Testis (tissue), 3 donors: Measurements from ENCODE around the gene SAPCD1. TPM values are rescaled to one million over a fixed set of nuclear protein-coding genes. Genes with fewer than 3 reads are reported as not detected.

Experiments
- DNase-seq: peaks from one replicate; pipeline ENCODE4 v3.0.0-alpha.2; 2019
- H3K27ac ChIP-seq, 2 donors: fragments of 200-600 bp; sonication (generic); one replicate each; pipeline ENCODE4 v1.5.1; 2019
- H3K27me3 ChIP-seq: fragments of 200-600 bp; sonication (generic); one replicate; pipeline ENCODE4 v1.5.1; 2019
- H3K36me3 ChIP-seq: fragments of 200-600 bp; sonication (generic); one replicate; pipeline ENCODE4 v1.5.1; 2017; ENCODE audit warnings: low read depth; ENCODE audit errors: missing control alignments
- H3K4me1 ChIP-seq: fragments of 200-600 bp; sonication (generic); one replicate; pipeline ENCODE4 v1.5.1; 2019
- H3K4me3 ChIP-seq, 2 donors: fragments of 200-600 bp; sonication (generic); one replicate each; pipeline ENCODE4 v1.5.1; 2017 to 2019
- H3K9me3 ChIP-seq: fragments of 200-600 bp; sonication (generic); one replicate; pipeline ENCODE4 v1.5.1; 2017
- POLR2A ChIP-seq: fragments of 450-650 bp; IDR thresholded peaks from one replicate; pipeline ENCODE4 v1.6.1; 2017; ENCODE audit warnings: antibody characterized with exemption, mild to moderate bottlenecking, moderate library complexity
- WGBS, 2 donors: methylation state at CpG; one replicate each; pipeline ENCODE4 v1.1.5; 2018; 5-methylcytosine and 5-hydroxymethylcytosine counted together
- intact Hi-C: fragments of 100-400 bp; cut with DNase I; formaldehyde crosslinking; loops from one replicate; pipeline ENCODE4 v1.15.1; 2023; ENCODE audit warnings: low total_unique reads
- polyA plus RNA-seq: library from polyadenylated mRNA; stranded (reverse); fragments of 350-450 nt; fragmentation: Illumina TruSeq; extraction: RNeasy Lipid Tissue Mini Kit (QIAGEN cat#74804); gene quantifications from one replicate; pipeline ENCODE4 v1.2.3, GENCODE V29; 2014; ENCODE audit warnings: low read depth, low replicate concordance; ENCODE audit not compliant: insufficient read depth
- total RNA-seq, 2 donors: library from RNA; depleted of rRNA; stranded (reverse); fragments of >200 nt; gene quantifications; one replicate each; pipeline ENCODE4 v1.2.3, GENCODE V29; 2016
- TF ChIP-seq, protein P1 (sequence below), 3 experiments: fragments of 450-650 bp in 2 of 3; fragments of 200-600 bp in 1 of 3; sonication (generic) in 1 of 3; IDR thresholded peaks; one replicate each; pipeline ENCODE4 v1.5.1; 2016 to 2019; ENCODE audit warnings: antibody characterized with exemption in 3 of 3, mild to moderate bottlenecking in 2 of 3, moderate library complexity in 1 of 3

Gene SAPCD1
- total and polyA plus RNA-seq, 3 donors from 2014 or later, result 5.9 to 11.6 (median 10.4) TPM

DNA sequence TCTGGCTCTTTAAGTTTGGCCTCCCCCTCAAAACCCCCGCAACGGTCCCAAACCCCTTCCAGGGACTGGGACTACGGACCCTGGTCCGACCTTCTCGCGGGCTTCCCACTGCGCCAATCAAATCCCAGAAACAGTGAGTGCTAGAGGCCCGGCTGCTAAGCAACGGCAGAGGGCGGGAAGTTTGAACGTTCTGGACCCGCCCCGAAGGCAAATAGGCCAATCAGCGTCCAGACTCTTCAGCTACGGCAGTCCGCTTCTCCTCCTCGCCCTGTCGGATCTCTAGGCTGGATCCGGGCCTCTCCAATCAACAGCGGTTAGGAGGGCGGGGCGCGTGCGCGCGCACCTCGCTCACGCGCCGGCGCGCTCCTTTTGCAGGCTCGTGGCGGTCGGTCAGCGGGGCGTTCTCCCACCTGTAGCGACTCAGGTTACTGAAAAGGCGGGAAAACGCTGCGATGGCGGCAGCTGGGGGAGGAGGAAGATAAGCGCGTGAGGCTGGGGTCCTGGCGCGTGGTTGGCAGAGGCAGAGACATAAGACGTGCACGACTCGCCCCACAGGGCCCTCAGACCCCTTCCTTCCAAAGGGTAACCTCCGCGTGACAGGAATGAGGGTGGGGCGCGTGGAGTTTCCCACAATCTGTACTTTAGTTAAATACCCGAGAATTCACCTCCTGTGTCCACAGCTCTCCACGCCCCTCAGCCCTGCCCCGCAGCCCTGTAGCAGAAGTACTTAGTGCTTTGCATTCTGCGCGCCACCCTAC is 22.6 kb upstream of the SAPCD1 start, which contains the start of gene MSH5:
Gene MSH5 (plus strand): TSS at position 367 of the 758 bp plus-strand sequence. CDS start 462 bp downstream, outside the sequence.
- no peaks in the 10 kb centered on the region for H3K9me3 ChIP-seq
- peak within 1 kb of the TSS; percentile 10 to 86 for H3K27ac ChIP-seq
- no peaks in the 10 kb centered on the region for H3K27me3 ChIP-seq
- TF ChIP-seq, protein P1, sequence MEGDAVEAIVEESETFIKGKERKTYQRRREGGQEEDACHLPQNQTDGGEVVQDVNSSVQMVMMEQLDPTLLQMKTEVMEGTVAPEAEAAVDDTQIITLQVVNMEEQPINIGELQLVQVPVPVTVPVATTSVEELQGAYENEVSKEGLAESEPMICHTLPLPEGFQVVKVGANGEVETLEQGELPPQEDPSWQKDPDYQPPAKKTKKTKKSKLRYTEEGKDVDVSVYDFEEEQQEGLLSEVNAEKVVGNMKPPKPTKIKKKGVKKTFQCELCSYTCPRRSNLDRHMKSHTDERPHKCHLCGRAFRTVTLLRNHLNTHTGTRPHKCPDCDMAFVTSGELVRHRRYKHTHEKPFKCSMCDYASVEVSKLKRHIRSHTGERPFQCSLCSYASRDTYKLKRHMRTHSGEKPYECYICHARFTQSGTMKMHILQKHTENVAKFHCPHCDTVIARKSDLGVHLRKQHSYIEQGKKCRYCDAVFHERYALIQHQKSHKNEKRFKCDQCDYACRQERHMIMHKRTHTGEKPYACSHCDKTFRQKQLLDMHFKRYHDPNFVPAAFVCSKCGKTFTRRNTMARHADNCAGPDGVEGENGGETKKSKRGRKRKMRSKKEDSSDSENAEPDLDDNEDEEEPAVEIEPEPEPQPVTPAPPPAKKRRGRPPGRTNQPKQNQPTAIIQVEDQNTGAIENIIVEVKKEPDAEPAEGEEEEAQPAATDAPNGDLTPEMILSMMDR (IDR thresholded peaks at IDR 0.05), result no peak
- TF ChIP-seq POLR2A, result no peak
- WGBS, 2 donors, result 0% methylated on average over 18 to 57 of the region's 58 CpGs
- no peaks in the 10 kb centered on the region for H3K36me3 ChIP-seq
- peak; percentile 99 for DNase-seq
- peak within 1 kb of the TSS; percentile 74 to 76 for H3K4me3 ChIP-seq
- intact Hi-C loops, result no loop called here
- H3K4me1 ChIP-seq, result peaks cover 19% of the 10 kb centered on the region

DNA sequence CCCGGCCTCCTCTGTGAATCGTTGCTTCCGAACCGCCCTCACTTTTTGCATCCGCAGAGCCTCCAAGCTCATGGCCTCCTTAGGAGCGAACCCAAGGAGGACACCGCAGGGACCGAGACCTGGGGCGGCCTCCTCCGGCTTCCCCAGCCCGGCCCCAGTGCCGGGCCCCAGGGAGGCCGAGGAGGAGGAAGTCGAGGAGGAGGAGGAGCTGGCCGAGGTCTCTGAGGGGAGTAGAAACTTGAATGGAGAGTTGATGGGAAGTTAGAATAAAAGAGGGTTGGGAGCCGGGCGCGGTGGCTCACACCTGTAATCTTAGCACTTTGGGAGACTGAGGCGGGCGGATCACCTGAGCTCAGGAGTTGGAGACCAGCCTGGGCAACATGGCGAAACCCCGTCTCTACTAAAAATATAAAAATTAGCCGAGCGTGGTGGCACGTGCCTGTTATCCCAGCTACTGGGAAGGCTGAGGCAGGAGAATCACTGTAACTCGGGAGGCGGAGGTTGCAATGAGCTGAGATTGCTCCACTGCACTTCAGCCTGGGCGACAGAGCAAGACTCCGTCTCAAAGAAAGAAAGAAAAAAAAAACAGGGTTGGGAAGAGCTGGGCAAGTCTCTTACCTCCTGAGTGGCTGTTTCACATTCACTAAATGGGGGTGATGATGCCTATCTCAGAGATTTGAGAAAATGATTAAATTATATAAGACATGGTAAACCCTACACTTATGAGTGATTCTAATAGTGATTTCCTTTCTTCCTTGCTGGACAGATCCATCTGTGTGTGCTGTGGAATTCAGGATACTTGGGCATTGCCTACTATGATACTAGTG is 21.8 kb upstream of the SAPCD1 start:
- Histone ChIP-seq H3K27ac (peak overlapping the region in 1 of 2 donors; percentile 74), H3K27me3 (no peaks in the 10 kb centered on the region), H3K36me3 (no peaks in the 10 kb centered on the region), H3K4me3 (peak overlapping the region; percentile 74 to 76), H3K4me1 (peaks cover 17% of the 10 kb centered on the region), H3K9me3 (no peaks in the 10 kb centered on the region)
- DNase-seq, result no peak
- 12 to 16% methylated on average over 28 to 29 of the region's 29 CpGs for WGBS, 2 donors
- TF ChIP-seq POLR2A, result no peak
- TF ChIP-seq, protein P1 (IDR thresholded peaks at IDR 0.05), result no peak
- intact Hi-C loops, result no loop called here

DNA sequence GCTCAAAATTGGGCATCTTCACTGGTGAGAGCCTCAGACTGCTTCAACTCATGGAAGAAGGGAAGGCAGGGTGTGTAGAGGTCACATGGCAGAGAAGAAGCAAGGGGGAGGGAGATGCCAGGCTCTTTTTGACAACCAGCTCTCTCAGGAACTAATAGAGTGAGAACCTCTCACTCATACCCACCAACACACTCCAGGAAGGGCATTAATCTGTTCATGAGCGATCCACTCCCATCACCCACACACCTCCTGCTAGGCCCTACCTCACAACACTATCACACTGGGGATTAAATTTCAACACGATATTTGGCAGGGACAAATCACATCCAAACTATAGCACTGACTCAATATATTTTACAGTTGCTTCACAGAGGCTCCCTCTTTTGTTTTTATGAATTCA is 20.6 kb upstream of the SAPCD1 start:
- intact Hi-C loops, result no loop called here
- Histone ChIP-seq H3K27me3 (no peaks in the 10 kb centered on the region), H3K36me3 (no peaks in the 10 kb centered on the region), H3K4me3 (no peak overlapping the region), H3K4me1 (peaks cover 16% of the 10 kb centered on the region), H3K9me3 (no peaks in the 10 kb centered on the region), H3K27ac (no peak overlapping the region)
- no peak for TF ChIP-seq POLR2A
- TF ChIP-seq, protein P1 (IDR thresholded peaks at IDR 0.05), result no peak
- 83 to 91% methylated on average over 2 of the region's 2 CpGs for WGBS, 2 donors
- DNase-seq, result no peak

DNA sequence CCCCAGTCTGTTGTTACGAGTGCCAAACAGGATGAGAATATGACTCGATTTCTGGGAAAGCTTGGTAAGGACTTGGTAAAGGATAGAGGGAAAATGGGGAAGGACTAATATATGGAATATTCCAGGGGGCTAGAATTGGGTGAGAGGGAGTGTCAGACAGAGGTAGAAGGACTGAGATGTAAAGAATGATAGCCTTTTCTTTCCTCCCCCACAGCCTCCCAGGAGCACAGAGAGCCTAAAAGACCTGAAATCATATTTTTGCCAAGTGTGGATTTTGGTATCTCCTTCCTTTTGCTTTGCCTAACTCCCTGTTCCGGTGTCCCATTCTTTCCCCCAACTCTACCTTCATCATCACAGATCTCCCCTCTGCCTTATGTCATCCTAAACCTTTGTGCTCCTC is 19.6 kb upstream of the SAPCD1 start:
- no peak for TF ChIP-seq POLR2A
- TF ChIP-seq, protein P1 (IDR thresholded peaks at IDR 0.05), result no peak
- Histone ChIP-seq H3K4me1 (peaks cover 8% of the 10 kb centered on the region), H3K9me3 (no peaks in the 10 kb centered on the region), H3K36me3 (no peaks in the 10 kb centered on the region), H3K4me3 (no peak overlapping the region), H3K27ac (no peak overlapping the region), H3K27me3 (no peaks in the 10 kb centered on the region)
- intact Hi-C loops, result no loop called here
- WGBS, 2 donors, result 90 to 91% methylated on average over 3 of the region's 3 CpGs
- no peak for DNase-seq
